Suprapubic skin (tissue), 4 donors: ENCODE data around the gene CADPS2. TPM values are rescaled to one million over a fixed set of nuclear protein-coding genes. Genes with fewer than 3 reads are reported as not detected.

ENCODE experiments used
- DNase-seq, 2 donors: peaks; one replicate each; pipeline ENCODE4 v3.0.0-alpha.2; 2019; ENCODE audit warnings: low spot score in 2 of 2
- H3K27ac ChIP-seq: fragments of 200-600 bp; sonication (generic); one replicate; pipeline ENCODE4 v1.5.1; 2019
- H3K27me3 ChIP-seq: fragments of 200-600 bp; sonication (generic); one replicate; pipeline ENCODE4 v1.5.1; 2019
- H3K36me3 ChIP-seq: fragments of 200-600 bp; sonication (generic); one replicate; pipeline ENCODE4 v1.5.1; 2019
- H3K4me1 ChIP-seq: fragments of 200-600 bp; sonication (generic); one replicate; pipeline ENCODE4 v1.5.1; 2019
- H3K4me3 ChIP-seq: fragments of 200-600 bp; sonication (generic); one replicate; pipeline ENCODE4 v1.5.1; 2019; ENCODE audit warnings: mild to moderate bottlenecking
- H3K9me3 ChIP-seq: fragments of 200-600 bp; sonication (generic); one replicate; pipeline ENCODE4 v1.5.1; 2019
- EP300 ChIP-seq: sonication (generic); formaldehyde crosslinking; IDR thresholded peaks from one replicate; pipeline ENCODE4 v1.6.1; 2017; ENCODE audit warnings: antibody characterized with exemption
- POLR2A ChIP-seq, 2 donors: fragments of 450-650 bp; IDR thresholded peaks; one replicate each; pipeline ENCODE4 v1.6.1; 2017; ENCODE audit warnings: antibody characterized with exemption in 2 of 2, mild to moderate bottlenecking in 2 of 2, moderate library complexity in 2 of 2
- POLR2AphosphoS5 ChIP-seq, 3 donors: sonication (generic); formaldehyde crosslinking; IDR thresholded peaks; one replicate each; pipeline ENCODE4 v1.6.1; 2017; ENCODE audit warnings: antibody characterized with exemption in 3 of 3
- WGBS: methylation state at CpG from one replicate; pipeline ENCODE4 v1.1.5; 2018; 5-methylcytosine and 5-hydroxymethylcytosine counted together
- total RNA-seq, 4 donors: library from RNA; depleted of rRNA; stranded (reverse); fragments of >200 nt; gene quantifications; one replicate each; pipeline ENCODE4 v1.1.0, GENCODE V29; 2016
- TF ChIP-seq, protein P1 (sequence below), 2 donors: fragments of 200-600 bp in 1 of 2; fragments of 450-650 bp in 1 of 2; sonication (generic) in 1 of 2; IDR thresholded peaks; one replicate each; pipeline ENCODE4 v1.5.1; 2016 to 2019; ENCODE audit warnings: antibody characterized with exemption in 2 of 2, mild to moderate bottlenecking in 1 of 2, moderate library complexity in 1 of 2

Gene CADPS2
- 1 to 10 TPM; 3.9 to 9.8 (median 8.1) TPM for total RNA-seq

DNA sequence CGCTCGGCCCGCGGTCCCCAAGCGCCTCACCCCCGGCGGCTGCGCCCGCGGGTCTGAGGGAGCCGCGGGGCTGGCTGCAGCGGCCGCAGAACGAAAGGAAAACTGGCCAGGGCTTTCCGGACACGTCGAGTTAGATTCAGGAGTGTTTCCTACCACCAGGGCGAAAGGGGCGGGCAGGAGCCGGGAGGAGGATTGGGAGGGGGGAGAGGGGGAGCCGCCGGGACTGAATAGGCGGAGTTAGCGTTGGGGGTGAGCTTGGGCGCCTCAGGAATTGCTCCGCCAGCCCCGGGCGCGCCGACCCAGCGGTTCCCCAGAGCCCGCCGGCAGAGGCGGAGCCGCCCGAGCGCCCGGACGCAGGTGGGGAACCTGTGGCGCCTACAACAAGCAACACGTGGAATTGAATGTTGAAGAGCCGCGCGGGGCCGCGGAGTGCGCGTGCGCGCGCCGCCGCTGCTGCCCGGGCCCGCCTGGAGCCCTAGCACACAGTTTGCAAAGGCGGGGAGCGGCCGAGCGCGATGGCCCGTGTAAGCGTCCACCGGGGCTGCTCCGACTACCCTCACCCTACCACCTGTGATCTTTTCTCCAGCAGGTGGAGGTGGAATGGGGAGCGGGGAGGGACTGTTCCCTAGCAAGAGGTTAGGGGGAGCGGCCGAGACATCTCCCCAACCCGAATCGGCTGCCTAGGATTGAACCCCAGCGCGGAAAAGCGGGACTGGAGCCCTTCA is at the start of gene CADPS2:
CADPS2 (minus strand) TSS at position 104 of the 725 bp plus-strand sequence. CDS start 123 bp downstream, outside the sequence.
- Histone ChIP-seq H3K4me3 (peak within 1 kb of the TSS; percentile 76), H3K9me3 (no peaks in the 10 kb centered on the region), H3K4me1 (peaks cover 18% of the 10 kb centered on the region), H3K27ac (peak within 1 kb of the TSS; percentile 84), H3K36me3 (no peaks in the 10 kb centered on the region), H3K27me3 (no peaks in the 10 kb centered on the region)
- peak; percentile 88 to 89 for DNase-seq
- WGBS = under 1% methylated on average over 35 of the region's 73 CpGs
- TF ChIP-seq EP300 (no peak), POLR2A (IDR thresholded peaks at IDR 0.05) (peak in 1 of 2 donors; percentile 48), POLR2AphosphoS5 (IDR thresholded peaks at IDR 0.05) (peak in 1 of 3 donors; percentile 24)
- TF ChIP-seq, protein P1, sequence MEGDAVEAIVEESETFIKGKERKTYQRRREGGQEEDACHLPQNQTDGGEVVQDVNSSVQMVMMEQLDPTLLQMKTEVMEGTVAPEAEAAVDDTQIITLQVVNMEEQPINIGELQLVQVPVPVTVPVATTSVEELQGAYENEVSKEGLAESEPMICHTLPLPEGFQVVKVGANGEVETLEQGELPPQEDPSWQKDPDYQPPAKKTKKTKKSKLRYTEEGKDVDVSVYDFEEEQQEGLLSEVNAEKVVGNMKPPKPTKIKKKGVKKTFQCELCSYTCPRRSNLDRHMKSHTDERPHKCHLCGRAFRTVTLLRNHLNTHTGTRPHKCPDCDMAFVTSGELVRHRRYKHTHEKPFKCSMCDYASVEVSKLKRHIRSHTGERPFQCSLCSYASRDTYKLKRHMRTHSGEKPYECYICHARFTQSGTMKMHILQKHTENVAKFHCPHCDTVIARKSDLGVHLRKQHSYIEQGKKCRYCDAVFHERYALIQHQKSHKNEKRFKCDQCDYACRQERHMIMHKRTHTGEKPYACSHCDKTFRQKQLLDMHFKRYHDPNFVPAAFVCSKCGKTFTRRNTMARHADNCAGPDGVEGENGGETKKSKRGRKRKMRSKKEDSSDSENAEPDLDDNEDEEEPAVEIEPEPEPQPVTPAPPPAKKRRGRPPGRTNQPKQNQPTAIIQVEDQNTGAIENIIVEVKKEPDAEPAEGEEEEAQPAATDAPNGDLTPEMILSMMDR (IDR thresholded peaks at IDR 0.05) = peak; percentile 11 to 17

DNA sequence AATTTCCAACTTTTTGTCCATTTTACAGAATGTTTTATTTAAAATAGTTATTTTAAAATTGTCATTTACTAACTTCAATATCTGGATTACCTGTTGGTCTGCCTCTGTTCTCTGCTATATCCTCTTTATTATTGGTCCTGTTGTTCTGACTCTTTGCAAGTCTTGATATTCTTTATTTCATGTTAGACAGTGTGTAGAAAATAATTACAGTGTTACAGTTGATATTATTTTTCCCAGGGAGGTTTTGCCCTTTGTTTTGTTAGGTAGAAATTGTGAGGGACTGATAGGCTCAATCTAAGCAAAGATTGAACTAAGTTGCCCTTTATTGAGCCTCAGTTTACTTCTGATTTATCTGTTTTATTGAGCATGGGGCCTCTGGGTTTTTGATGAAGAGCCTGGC is 49.4 kb upstream of the CADPS2 start:
- peaks cover 5% of the 10 kb centered on the region for H3K9me3 ChIP-seq
- DNase-seq = no peak
- no peaks in the 10 kb centered on the region for H3K4me1 ChIP-seq
- no peak overlapping the region for H3K27ac ChIP-seq
- TF ChIP-seq, protein P1 (IDR thresholded peaks at IDR 0.05) = no peak
- TF ChIP-seq POLR2AphosphoS5 (IDR thresholded peaks at IDR 0.05) (no peak), POLR2A (IDR thresholded peaks at IDR 0.05) (no peak), EP300 (no peak)
- no peaks in the 10 kb centered on the region for H3K36me3 ChIP-seq
- no peak overlapping the region for H3K4me3 ChIP-seq
- no peaks in the 10 kb centered on the region for H3K27me3 ChIP-seq

DNA sequence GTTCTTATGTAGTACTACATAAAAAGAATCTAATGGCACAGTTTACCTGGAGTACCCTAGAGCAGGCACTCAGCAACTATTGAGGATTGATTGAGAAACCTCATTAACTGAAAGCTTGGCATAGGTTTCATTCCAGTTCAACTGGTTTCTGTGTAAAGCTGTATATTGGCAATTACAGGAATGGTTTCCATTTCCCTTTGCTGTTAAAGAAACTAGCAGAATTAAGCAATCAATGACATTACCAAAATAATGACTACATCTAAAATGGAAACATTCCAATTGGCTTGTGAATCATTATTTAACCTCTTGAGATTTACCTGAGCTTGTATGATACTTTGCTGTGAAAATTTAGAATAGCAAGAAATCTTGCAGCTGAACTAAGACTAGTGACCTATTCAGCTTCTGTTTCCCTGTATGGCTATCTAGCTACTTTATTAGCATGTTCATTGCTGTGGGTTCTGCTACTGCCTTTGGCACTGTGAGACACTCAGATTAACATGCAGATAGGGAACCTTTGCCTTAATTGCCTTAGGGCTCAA is 33.5 kb upstream of the CADPS2 start:
- no peak overlapping the region for H3K4me3 ChIP-seq
- H3K9me3 ChIP-seq = no peaks in the 10 kb centered on the region
- TF ChIP-seq, protein P1 (IDR thresholded peaks at IDR 0.05) = no peak
- TF ChIP-seq POLR2A (IDR thresholded peaks at IDR 0.05) = no peak
- no peak for TF ChIP-seq EP300
- TF ChIP-seq POLR2AphosphoS5 (IDR thresholded peaks at IDR 0.05) = no peak
- H3K36me3 ChIP-seq = no peaks in the 10 kb centered on the region
- no peak overlapping the region for H3K27ac ChIP-seq
- no peaks in the 10 kb centered on the region for H3K27me3 ChIP-seq
- H3K4me1 ChIP-seq = peaks cover 9% of the 10 kb centered on the region
- no peak for DNase-seq

DNA sequence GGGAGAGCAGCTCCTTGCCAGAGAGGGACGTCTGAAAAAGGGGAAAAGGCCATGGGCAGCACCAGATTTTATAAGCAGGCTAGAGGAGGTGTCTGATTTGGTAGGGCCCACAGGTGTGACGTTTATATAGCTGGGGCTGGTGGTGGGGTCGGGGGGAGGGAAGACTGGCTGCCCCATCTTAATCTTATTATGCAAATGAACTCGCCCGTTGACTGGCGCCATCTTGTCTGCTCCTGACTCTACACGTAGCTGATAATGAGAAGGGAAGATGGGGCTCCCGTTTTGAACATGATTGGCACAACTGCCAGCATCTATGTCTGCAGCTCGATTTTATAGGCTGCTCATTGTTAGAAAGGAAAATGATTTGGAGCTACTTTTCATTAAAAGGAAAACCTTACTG is 28.6 kb upstream of the CADPS2 start:
- peaks cover 5% of the 10 kb centered on the region for H3K4me1 ChIP-seq
- H3K27ac ChIP-seq = no peak overlapping the region
- DNase-seq = no peak
- 88% methylated on average over 9 of the region's 9 CpGs for WGBS
- H3K4me3 ChIP-seq = no peak overlapping the region
- TF ChIP-seq POLR2A (IDR thresholded peaks at IDR 0.05) = no peak
- TF ChIP-seq, protein P1 (IDR thresholded peaks at IDR 0.05) = no peak
- no peak for TF ChIP-seq EP300
- TF ChIP-seq POLR2AphosphoS5 (IDR thresholded peaks at IDR 0.05) = no peak
- no peaks in the 10 kb centered on the region for H3K27me3 ChIP-seq
- H3K36me3 ChIP-seq = no peaks in the 10 kb centered on the region
- no peaks in the 10 kb centered on the region for H3K9me3 ChIP-seq

DNA sequence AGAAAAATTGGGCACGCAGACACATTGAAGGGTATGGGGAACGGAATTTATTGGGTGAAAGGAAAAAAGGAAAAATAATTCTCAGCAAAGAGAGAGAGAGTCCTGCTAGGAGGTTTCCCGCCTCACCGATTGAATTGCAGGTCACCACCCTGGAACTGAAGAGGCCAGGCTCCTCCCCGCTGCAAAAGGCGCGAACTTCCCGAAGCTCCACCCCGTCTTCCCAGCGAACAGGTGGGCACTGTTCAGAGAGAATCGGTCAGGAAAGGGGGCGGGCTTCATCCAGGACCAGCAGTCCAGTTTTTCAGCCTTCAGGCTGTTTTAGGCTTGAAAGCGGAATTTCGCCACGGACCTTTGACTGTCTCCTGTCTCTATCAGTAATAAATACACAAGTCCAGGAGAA is 27.3 kb upstream of the CADPS2 start:
- no peak overlapping the region for H3K27ac ChIP-seq
- H3K4me1 ChIP-seq = no peaks in the 10 kb centered on the region
- TF ChIP-seq, protein P1 (IDR thresholded peaks at IDR 0.05) = no peak
- no peak for TF ChIP-seq POLR2AphosphoS5 (IDR thresholded peaks at IDR 0.05)
- H3K27me3 ChIP-seq = no peaks in the 10 kb centered on the region
- H3K36me3 ChIP-seq = no peaks in the 10 kb centered on the region
- H3K9me3 ChIP-seq = no peaks in the 10 kb centered on the region
- no peak for DNase-seq
- H3K4me3 ChIP-seq = no peak overlapping the region
- 90% methylated on average over 15 of the region's 15 CpGs for WGBS
